ENCODE measurements around the gene NAPA.

NAPA gene

GRCh38 chr19:47456721-47457474 is 58.0 kb downstream of the NAPA start:
- DNase-seq (ENCODE audit: low read depth), result no peak

GRCh38 chr19:47450478-47450877 is 64.4 kb downstream of the NAPA start:
- no peak for DNase-seq (ENCODE audit: low read depth)

GRCh38 chr19:47448360-47448727 is 66.5 kb downstream of the NAPA start:
- no peak for DNase-seq (ENCODE audit: low read depth)

GRCh38 chr19:47447470-47448359 is 67.1 kb downstream of the NAPA start:
- peak; percentile 25 for DNase-seq (ENCODE audit: low read depth)

GRCh38 chr19:47446534-47447469 is 68.1 kb downstream of the NAPA start:
- no peak for DNase-seq (ENCODE audit: low read depth)

GRCh38 chr19:47445937-47446402 is 68.9 kb downstream of the NAPA start:
- peak; percentile 90 for DNase-seq (ENCODE audit: low read depth)

GRCh38 chr19:47445527-47445926 is 69.3 kb downstream of the NAPA start:
- no peak for DNase-seq (ENCODE audit: low read depth)

GRCh38 chr19:47444388-47444821 is 70.5 kb downstream of the NAPA start:
- DNase-seq (ENCODE audit: low read depth), result peak; percentile 26

GRCh38 chr19:47443331-47443730 is 71.5 kb downstream of the NAPA start:
- no peak for DNase-seq (ENCODE audit: low read depth)

GRCh38 chr19:47438793-47439220 is 76.1 kb downstream of the NAPA start:
- DNase-seq (ENCODE audit: low read depth), result no peak
